ENCODE results near the gene ZNF672. TPM values are rescaled to one million over a fixed set of nuclear protein-coding genes. Genes with fewer than 3 reads are reported as not detected.

The ZNF672 gene
- total RNA-seq, 1 donor from 2014 or later: 15.3 TPM

GRCh38 chr1:248841702-248842395 lies 3.8 kb downstream of the ZNF672 start:
- FAIRE-seq: no peak
- Histone ChIP-seq H3K4me3 (ENCODE audit: low read depth, low read length) (no peak overlapping the region), H3K27me3 (ENCODE audit: control insufficient read depth, insufficient read depth, low read length) (no peaks in the 10 kb centered on the region), H3K36me3 (ENCODE audit: control insufficient read depth, insufficient read depth, low read length) (peaks cover 2% of the 10 kb centered on the region)
- TF ChIP-seq, protein P1, sequence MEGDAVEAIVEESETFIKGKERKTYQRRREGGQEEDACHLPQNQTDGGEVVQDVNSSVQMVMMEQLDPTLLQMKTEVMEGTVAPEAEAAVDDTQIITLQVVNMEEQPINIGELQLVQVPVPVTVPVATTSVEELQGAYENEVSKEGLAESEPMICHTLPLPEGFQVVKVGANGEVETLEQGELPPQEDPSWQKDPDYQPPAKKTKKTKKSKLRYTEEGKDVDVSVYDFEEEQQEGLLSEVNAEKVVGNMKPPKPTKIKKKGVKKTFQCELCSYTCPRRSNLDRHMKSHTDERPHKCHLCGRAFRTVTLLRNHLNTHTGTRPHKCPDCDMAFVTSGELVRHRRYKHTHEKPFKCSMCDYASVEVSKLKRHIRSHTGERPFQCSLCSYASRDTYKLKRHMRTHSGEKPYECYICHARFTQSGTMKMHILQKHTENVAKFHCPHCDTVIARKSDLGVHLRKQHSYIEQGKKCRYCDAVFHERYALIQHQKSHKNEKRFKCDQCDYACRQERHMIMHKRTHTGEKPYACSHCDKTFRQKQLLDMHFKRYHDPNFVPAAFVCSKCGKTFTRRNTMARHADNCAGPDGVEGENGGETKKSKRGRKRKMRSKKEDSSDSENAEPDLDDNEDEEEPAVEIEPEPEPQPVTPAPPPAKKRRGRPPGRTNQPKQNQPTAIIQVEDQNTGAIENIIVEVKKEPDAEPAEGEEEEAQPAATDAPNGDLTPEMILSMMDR (IDR thresholded peaks at IDR 0.05; ENCODE audit: insufficient read depth, low read length, severe bottlenecking): peak; percentile 76
- DNase-seq (ENCODE audit: low read depth): peak; percentile 69

- Histone ChIP-seq H3K27me3 (ENCODE audit: control insufficient read depth, insufficient read depth, low read length) (no peaks in the 10 kb centered on the region), H3K36me3 (ENCODE audit: control insufficient read depth, insufficient read depth, low read length) (peaks cover 5% of the 10 kb centered on the region), H3K4me3 (ENCODE audit: low read depth, low read length) (no peak overlapping the region)
- FAIRE-seq (peak; percentile 47), DNase-seq (ENCODE audit: low read depth) (peak; percentile 99)
- TF ChIP-seq, protein P1 (IDR thresholded peaks at IDR 0.05; ENCODE audit: insufficient read depth, low read length, severe bottlenecking): no peak
Observed at GRCh38 chr1:248842781-248843331, 4.8 kb downstream of the ZNF672 start.

DNA sequence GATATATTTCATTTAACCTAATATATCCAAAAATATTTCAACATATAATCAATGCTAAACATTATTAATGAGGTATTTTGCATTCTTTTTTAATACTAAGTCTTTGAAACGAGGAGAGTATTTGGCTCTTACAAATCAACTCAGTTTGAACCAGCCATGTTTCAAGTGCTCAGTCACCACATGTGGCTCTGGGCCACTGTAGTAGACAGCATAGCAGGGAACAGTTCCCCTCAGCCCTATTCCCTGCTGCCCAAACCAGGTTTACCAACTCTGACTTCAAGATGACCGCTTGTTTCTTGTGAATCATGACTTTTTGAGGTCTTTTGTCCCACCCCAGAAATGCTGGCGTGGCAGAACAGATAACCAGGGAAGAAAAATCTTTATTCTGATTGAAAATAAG lies 5.7 kb downstream of the ZNF672 start:
- TF ChIP-seq, protein P1 (IDR thresholded peaks at IDR 0.05; ENCODE audit: insufficient read depth, low read length, severe bottlenecking): no peak
- Histone ChIP-seq H3K4me3 (ENCODE audit: low read depth, low read length) (no peak overlapping the region), H3K36me3 (ENCODE audit: control insufficient read depth, insufficient read depth, low read length) (peaks cover 9% of the 10 kb centered on the region), H3K27me3 (ENCODE audit: control insufficient read depth, insufficient read depth, low read length) (no peaks in the 10 kb centered on the region)
- no peak for DNase-seq (ENCODE audit: low read depth)
- FAIRE-seq: no peak

DNA sequence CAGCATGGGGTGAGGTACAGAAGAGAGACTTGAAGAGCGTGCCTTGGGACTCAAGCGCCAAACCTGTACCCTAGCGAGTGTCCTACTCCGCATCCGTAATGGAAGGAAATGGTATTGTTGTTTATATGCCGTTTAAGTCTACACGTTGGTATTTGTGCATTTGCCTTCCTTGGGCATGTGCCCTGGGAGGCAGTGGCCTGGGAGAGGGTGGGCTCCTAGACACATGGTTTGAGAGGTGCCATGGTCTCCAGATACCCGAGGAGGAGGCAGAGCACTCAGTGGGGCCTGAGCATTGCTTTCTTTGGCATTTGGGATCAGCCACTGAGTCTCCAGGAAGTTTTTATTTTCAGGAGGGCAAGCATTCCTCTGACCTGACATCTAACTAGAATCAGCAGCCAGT lies 6.5 kb downstream of the ZNF672 start:
- no peak overlapping the region for H3K4me3 ChIP-seq (ENCODE audit: low read depth, low read length)
- H3K27me3 ChIP-seq (ENCODE audit: control insufficient read depth, insufficient read depth, low read length): no peaks in the 10 kb centered on the region
- DNase-seq (ENCODE audit: low read depth) (no peak), FAIRE-seq (no peak)
- TF ChIP-seq, protein P1 (IDR thresholded peaks at IDR 0.05; ENCODE audit: insufficient read depth, low read length, severe bottlenecking): no peak
- H3K36me3 ChIP-seq (ENCODE audit: control insufficient read depth, insufficient read depth, low read length): peaks cover 11% of the 10 kb centered on the region

- Histone ChIP-seq H3K36me3 (ENCODE audit: control insufficient read depth, insufficient read depth, low read length) (peaks cover 14% of the 10 kb centered on the region), H3K4me3 (ENCODE audit: low read depth, low read length) (no peak overlapping the region), H3K27me3 (ENCODE audit: control insufficient read depth, insufficient read depth, low read length) (no peaks in the 10 kb centered on the region)
- TF ChIP-seq, protein P1 (IDR thresholded peaks at IDR 0.05; ENCODE audit: insufficient read depth, low read length, severe bottlenecking): no peak
- DNase-seq (ENCODE audit: low read depth): no peak
- FAIRE-seq: no peak
Observed at GRCh38 chr1:248847181-248847955, 9.3 kb downstream of the ZNF672 start.

All from bronchial epithelial cell (primary cell).